GM23338 (cell line): ENCODE results near the gene FGFRL1. TPM values are rescaled to one million over a fixed set of nuclear protein-coding genes. Genes with fewer than 3 reads are reported as not detected.

Source experiments
- ATAC-seq: fragments of 200-7000 bp; cut with Tn5 transposase; 3 replicates; pipeline ENCODE4 v1.9.1; 2020
- DNase-seq: peaks from one replicate; pipeline ENCODE4 v3.0.0-alpha.2; 2015; ENCODE audit warnings: low spot score
- H2AFZ ChIP-seq: fragments of 200-600 bp; sonication (generic); 2 replicates; pipeline ENCODE4 v1.8.0; 2016; ENCODE audit warnings: antibody characterized with exemption, mild to moderate bottlenecking, moderate library complexity
- H3F3A ChIP-seq: fragments of 200-600 bp; sonication (generic); replicated peaks from 2 replicates; pipeline ENCODE4 v1.8.0; 2017; ENCODE audit warnings: antibody characterized with exemption, mixed run types, low read depth
- H3K27ac ChIP-seq: fragments of 200-600 bp; sonication (generic); 2 replicates; pipeline ENCODE4 v1.6.1; 2016; ENCODE audit warnings: low read depth
- H3K27me3 ChIP-seq: fragments of 200-600 bp; sonication (generic); 2 replicates; pipeline ENCODE4 v1.8.0; 2016; ENCODE audit warnings: mild to moderate bottlenecking, mixed run types, moderate library complexity; ENCODE audit not compliant: insufficient read depth
- H3K36me3 ChIP-seq: fragments of 200-600 bp; sonication (generic); 2 replicates; pipeline ENCODE4 v1.8.0; 2016; ENCODE audit warnings: mild to moderate bottlenecking; ENCODE audit not compliant: insufficient read depth
- H3K4me1 ChIP-seq: fragments of 200-600 bp; sonication (generic); 2 replicates; pipeline ENCODE4 v1.8.0; 2016; ENCODE audit warnings: mild to moderate bottlenecking, moderate library complexity; ENCODE audit not compliant: insufficient read depth
- H3K4me2 ChIP-seq: fragments of 200-600 bp; sonication (generic); 2 replicates; pipeline ENCODE4 v1.7.1; 2017; ENCODE audit warnings: mixed run types
- H3K4me3 ChIP-seq: fragments of 200-600 bp; sonication (generic); 2 replicates; pipeline ENCODE4 v1.6.1; 2016; ENCODE audit warnings: mixed run types
- H3K79me2 ChIP-seq: fragments of 200-600 bp; sonication (generic); replicated peaks from 2 replicates; pipeline ENCODE4 v1.8.0; 2017; ENCODE audit warnings: mild to moderate bottlenecking; ENCODE audit not compliant: insufficient read depth
- H3K9me2 ChIP-seq: fragments of 200-600 bp; sonication (generic); 2 replicates; pipeline ENCODE4 v1.8.0; 2017; ENCODE audit not compliant: insufficient read depth
- H4K20me1 ChIP-seq: fragments of 200-600 bp; sonication (generic); replicated peaks from 2 replicates; pipeline ENCODE4 v1.8.0; 2017; ENCODE audit warnings: mild to moderate bottlenecking; ENCODE audit not compliant: insufficient read depth
- H3K27ac Mint-ChIP-seq: 2 replicates; pipeline ENCODE4 v1.8.0; 2020; ENCODE audit warnings: inconsistent platforms, mild to moderate bottlenecking, moderate library complexity, mixed read lengths
- H3K27me3 Mint-ChIP-seq: 3 replicates; pipeline ENCODE4 v1.8.0; 2022; ENCODE audit warnings: low read depth, mild to moderate bottlenecking, moderate library complexity, mixed read lengths, inconsistent platforms; ENCODE audit not compliant: insufficient read depth, poor library complexity
- H3K36me3 Mint-ChIP-seq: 3 replicates; pipeline ENCODE4 v1.8.0; 2021; ENCODE audit warnings: low read depth, mild to moderate bottlenecking, inconsistent platforms, moderate library complexity, mixed read lengths
- H3K4me1 Mint-ChIP-seq: 3 replicates; pipeline ENCODE4 v1.8.0; 2020; ENCODE audit warnings: mild to moderate bottlenecking, inconsistent platforms, mixed read lengths
- H3K4me3 Mint-ChIP-seq: 3 replicates; pipeline ENCODE4 v1.8.0; 2021; ENCODE audit warnings: moderate library complexity, mild to moderate bottlenecking, inconsistent platforms, mixed read lengths
- H3K9me3 Mint-ChIP-seq: 3 replicates; pipeline ENCODE4 v1.8.0; 2020; ENCODE audit warnings: moderate library complexity, mild to moderate bottlenecking, inconsistent platforms, mixed read lengths
- CREB1 ChIP-seq: fragments of 250-450 bp; sonication (Bioruptor Pico); IDR thresholded peaks from 2 replicates; pipeline ENCODE4 v1.5.0; 2020; ENCODE audit warnings: low read depth, mild to moderate bottlenecking, moderate library complexity
- EZH2 ChIP-seq: fragments of 200-600 bp; sonication (generic); IDR thresholded peaks from one replicate; pipeline ENCODE4 v1.8.0; 2017; ENCODE audit warnings: antibody characterized with exemption, mild to moderate bottlenecking, low read depth; ENCODE audit not compliant: unreplicated experiment
- EZH2phosphoT487 ChIP-seq: fragments of 200-600 bp; sonication (generic); IDR thresholded peaks from one replicate; pipeline ENCODE4 v1.8.1; 2018; ENCODE audit warnings: antibody characterized with exemption; ENCODE audit not compliant: unreplicated experiment
- JUNB ChIP-seq: IDR thresholded peaks from one replicate; pipeline ENCODE4 v1.6.1; 2016; ENCODE audit warnings: antibody characterized with exemption; ENCODE audit not compliant: unreplicated experiment
- NANOG ChIP-seq: IDR thresholded peaks from 2 replicates; pipeline ENCODE4 v1.6.1; 2016; ENCODE audit warnings: antibody characterized with exemption, borderline replicate concordance
- POLR2AphosphoS5 ChIP-seq: IDR thresholded peaks from 2 replicates; pipeline ENCODE4 v1.6.1; 2016; ENCODE audit warnings: antibody characterized with exemption, low read depth
- STAT1 ChIP-seq: IDR thresholded peaks from one replicate; pipeline ENCODE4 v1.6.1; 2016; ENCODE audit warnings: antibody characterized with exemption; ENCODE audit not compliant: unreplicated experiment
- ZNF331 ChIP-seq: fragments of 250-450 bp; sonication (Bioruptor Pico); IDR thresholded peaks from 2 replicates; pipeline ENCODE4 v1.5.0; 2020; ENCODE audit warnings: low read depth, mild to moderate bottlenecking, moderate library complexity
- polyA plus RNA-seq: library from polyadenylated mRNA; unstranded; fragments of >200 nt; fragmentation: Nextera tagmentation; extraction: Ambion mirVana; gene quantifications from 2 replicates; pipeline ENCODE4 v1.2.1, GENCODE V29; 2016
- total RNA-seq: library from RNA; depleted of rRNA; stranded (reverse); fragments of >200 nt; shearing (Covaris generic); gene quantifications from 2 replicates; pipeline ENCODE4 v1.2.3, GENCODE V29; 2014
- TF ChIP-seq, protein P1 (sequence below): fragments of 250-450 bp; sonication (Bioruptor Pico); IDR thresholded peaks from 2 replicates; pipeline ENCODE4 v1.5.0; 2020; ENCODE audit warnings: mild to moderate bottlenecking, moderate library complexity
- TF ChIP-seq, protein P2 (sequence below), 2 experiments: fragments of 200-600 bp in 1 of 2; sonication (generic) in 1 of 2; conservative IDR thresholded peaks; 2 replicates each; pipeline versions ENCODE4 v1.5.1 to v1.6.1; 2016 to 2017; ENCODE audit warnings: antibody characterized with exemption in 2 of 2, low read depth in 2 of 2, mild to moderate bottlenecking in 2 of 2, moderate library complexity in 1 of 2
- TF ChIP-seq, protein P3 (sequence below): IDR thresholded peaks from 2 replicates; pipeline ENCODE4 v1.6.1; 2016; ENCODE audit warnings: antibody characterized with exemption
- TF ChIP-seq, protein P4 (sequence below): IDR thresholded peaks from one replicate; pipeline ENCODE4 v1.6.1; 2018; ENCODE audit warnings: antibody characterized with exemption; ENCODE audit not compliant: unreplicated experiment

Gene FGFRL1
- total and polyA plus RNA-seq, 2 experiments from 2014 or later, result 7.0 to 35.8 TPM

DNA sequence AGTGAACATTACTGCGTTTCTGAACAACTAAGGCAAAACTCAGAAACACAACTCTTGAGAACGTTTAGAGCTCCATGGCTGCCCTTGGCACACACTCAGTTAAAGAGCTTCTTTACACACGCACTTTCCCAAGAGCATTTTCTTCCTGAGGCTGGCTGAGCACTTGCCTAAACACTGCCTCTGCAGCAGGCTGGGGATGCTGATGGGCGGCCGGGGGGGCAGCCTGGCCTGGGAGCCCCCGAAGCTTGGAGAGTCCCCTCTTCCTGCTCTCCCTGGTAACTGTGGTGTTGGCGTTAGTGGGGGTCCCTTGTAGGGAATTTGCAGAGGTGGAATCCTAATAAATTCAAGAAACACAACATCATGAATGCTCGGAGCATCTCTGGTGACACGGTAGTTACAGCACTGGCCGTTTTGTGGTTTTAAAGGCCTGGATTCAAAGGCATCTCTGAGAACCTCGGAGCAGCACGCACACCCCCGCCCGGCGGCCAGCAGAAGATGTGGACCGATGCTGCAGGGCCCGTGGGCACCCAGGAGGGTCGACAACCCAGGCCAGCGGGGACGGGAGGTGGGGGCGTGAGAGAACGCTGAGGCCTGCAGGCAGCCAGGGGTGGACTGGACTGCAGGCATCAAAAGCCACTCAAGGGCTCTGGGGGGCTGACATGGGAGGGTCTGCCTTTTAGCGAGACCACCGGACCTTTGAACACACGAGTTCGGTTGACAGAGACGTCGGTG lies 45.4 kb downstream of the FGFRL1 start (continued):
- no peak for TF ChIP-seq EZH2
- TF ChIP-seq EZH2phosphoT487, result no peak
- TF ChIP-seq, protein P1, sequence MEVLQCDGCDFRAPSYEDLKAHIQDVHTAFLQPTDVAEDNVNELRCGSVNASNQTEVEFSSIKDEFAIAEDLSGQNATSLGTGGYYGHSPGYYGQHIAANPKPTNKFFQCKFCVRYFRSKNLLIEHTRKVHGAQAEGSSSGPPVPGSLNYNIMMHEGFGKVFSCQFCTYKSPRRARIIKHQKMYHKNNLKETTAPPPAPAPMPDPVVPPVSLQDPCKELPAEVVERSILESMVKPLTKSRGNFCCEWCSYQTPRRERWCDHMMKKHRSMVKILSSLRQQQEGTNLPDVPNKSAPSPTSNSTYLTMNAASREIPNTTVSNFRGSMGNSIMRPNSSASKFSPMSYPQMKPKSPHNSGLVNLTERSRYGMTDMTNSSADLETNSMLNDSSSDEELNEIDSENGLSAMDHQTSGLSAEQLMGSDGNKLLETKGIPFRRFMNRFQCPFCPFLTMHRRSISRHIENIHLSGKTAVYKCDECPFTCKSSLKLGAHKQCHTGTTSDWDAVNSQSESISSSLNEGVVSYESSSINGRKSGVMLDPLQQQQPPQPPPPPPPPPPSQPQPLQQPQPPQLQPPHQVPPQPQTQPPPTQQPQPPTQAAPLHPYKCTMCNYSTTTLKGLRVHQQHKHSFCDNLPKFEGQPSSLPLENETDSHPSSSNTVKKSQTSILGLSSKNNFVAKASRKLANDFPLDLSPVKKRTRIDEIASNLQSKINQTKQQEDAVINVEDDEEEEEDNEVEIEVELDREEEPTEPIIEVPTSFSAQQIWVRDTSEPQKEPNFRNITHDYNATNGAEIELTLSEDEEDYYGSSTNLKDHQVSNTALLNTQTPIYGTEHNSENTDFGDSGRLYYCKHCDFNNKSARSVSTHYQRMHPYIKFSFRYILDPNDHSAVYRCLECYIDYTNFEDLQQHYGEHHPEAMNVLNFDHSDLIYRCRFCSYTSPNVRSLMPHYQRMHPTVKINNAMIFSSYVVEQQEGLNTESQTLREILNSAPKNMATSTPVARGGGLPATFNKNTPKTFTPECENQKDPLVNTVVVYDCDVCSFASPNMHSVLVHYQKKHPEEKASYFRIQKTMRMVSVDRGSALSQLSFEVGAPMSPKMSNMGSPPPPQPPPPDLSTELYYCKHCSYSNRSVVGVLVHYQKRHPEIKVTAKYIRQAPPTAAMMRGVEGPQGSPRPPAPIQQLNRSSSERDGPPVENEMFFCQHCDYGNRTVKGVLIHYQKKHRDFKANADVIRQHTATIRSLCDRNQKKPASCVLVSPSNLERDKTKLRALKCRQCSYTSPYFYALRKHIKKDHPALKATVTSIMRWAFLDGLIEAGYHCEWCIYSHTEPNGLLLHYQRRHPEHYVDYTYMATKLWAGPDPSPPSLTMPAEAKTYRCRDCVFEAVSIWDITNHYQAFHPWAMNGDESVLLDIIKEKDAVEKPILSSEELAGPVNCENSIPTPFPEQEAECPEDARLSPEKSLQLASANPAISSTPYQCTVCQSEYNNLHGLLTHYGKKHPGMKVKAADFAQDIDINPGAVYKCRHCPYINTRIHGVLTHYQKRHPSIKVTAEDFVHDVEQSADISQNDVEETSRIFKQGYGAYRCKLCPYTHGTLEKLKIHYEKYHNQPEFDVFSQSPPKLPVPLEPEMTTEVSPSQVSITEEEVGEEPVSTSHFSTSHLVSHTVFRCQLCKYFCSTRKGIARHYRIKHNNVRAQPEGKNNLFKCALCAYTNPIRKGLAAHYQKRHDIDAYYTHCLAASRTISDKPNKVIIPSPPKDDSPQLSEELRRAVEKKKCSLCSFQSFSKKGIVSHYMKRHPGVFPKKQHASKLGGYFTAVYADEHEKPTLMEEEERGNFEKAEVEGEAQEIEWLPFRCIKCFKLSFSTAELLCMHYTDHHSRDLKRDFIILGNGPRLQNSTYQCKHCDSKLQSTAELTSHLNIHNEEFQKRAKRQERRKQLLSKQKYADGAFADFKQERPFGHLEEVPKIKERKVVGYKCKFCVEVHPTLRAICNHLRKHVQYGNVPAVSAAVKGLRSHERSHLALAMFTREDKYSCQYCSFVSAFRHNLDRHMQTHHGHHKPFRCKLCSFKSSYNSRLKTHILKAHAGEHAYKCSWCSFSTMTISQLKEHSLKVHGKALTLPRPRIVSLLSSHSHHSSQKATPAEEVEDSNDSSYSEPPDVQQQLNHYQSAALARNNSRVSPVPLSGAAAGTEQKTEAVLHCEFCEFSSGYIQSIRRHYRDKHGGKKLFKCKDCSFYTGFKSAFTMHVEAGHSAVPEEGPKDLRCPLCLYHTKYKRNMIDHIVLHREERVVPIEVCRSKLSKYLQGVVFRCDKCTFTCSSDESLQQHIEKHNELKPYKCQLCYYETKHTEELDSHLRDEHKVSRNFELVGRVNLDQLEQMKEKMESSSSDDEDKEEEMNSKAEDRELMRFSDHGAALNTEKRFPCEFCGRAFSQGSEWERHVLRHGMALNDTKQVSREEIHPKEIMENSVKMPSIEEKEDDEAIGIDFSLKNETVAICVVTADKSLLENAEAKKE (CRISPR knock-in tag), result no peak
- TF ChIP-seq, protein P2, sequence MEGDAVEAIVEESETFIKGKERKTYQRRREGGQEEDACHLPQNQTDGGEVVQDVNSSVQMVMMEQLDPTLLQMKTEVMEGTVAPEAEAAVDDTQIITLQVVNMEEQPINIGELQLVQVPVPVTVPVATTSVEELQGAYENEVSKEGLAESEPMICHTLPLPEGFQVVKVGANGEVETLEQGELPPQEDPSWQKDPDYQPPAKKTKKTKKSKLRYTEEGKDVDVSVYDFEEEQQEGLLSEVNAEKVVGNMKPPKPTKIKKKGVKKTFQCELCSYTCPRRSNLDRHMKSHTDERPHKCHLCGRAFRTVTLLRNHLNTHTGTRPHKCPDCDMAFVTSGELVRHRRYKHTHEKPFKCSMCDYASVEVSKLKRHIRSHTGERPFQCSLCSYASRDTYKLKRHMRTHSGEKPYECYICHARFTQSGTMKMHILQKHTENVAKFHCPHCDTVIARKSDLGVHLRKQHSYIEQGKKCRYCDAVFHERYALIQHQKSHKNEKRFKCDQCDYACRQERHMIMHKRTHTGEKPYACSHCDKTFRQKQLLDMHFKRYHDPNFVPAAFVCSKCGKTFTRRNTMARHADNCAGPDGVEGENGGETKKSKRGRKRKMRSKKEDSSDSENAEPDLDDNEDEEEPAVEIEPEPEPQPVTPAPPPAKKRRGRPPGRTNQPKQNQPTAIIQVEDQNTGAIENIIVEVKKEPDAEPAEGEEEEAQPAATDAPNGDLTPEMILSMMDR (conservative IDR thresholded peaks at IDR 0.05; ENCODE audit: low read depth in 2 of 2), result no peak

DNA sequence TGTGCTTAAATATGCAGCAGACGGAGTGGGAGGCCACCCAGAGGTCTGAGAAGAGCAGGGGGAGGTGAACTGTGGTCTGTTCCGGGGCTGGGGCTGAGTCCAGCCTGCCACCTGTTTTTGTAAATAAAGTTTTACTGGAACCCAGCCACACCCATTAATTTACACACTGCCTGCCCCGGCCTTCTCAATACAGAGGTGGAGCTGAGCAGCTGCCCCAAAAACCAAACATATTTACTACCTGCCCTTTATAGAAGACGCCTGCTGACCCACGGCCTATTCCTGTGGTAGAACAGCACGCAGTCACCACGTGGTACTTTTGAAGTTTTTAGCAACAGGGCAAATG lies 45.9 kb downstream of the FGFRL1 start:
- Histone ChIP-seq H3F3A (no peaks in the 10 kb centered on the region), H3K4me1 (no peaks in the 10 kb centered on the region), H4K20me1 (no peaks in the 10 kb centered on the region), H3K27me3 (no peaks in the 10 kb centered on the region), H2AFZ (no peak overlapping the region), H3K4me2 (no peak overlapping the region), H3K79me2 (no peaks in the 10 kb centered on the region), H3K4me3 (no peak overlapping the region), H3K27ac (no peak overlapping the region), H3K36me3 (no peaks in the 10 kb centered on the region), H3K9me2 (no peaks in the 10 kb centered on the region)
- peaks cover 9% of the 10 kb centered on the region for H3K4me1 Mint-ChIP-seq
- H3K27me3 Mint-ChIP-seq, result peaks cover 20% of the 10 kb centered on the region
- ATAC-seq, result no peak
- DNase-seq, result no peak
- no peak overlapping the region for H3K27ac Mint-ChIP-seq
- no peaks in the 10 kb centered on the region for H3K36me3 Mint-ChIP-seq
- no peak overlapping the region for H3K4me3 Mint-ChIP-seq
- no peaks in the 10 kb centered on the region for H3K9me3 Mint-ChIP-seq
- TF ChIP-seq, protein P3, sequence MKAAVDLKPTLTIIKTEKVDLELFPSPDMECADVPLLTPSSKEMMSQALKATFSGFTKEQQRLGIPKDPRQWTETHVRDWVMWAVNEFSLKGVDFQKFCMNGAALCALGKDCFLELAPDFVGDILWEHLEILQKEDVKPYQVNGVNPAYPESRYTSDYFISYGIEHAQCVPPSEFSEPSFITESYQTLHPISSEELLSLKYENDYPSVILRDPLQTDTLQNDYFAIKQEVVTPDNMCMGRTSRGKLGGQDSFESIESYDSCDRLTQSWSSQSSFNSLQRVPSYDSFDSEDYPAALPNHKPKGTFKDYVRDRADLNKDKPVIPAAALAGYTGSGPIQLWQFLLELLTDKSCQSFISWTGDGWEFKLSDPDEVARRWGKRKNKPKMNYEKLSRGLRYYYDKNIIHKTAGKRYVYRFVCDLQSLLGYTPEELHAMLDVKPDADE, result no peak
- TF ChIP-seq STAT1 (no peak), POLR2AphosphoS5 (no peak), CREB1 (no peak), EZH2 (no peak), EZH2phosphoT487 (no peak), ZNF331 (CRISPR knock-in tag) (no peak), JUNB (no peak), NANOG (no peak)
- TF ChIP-seq, protein P4, sequence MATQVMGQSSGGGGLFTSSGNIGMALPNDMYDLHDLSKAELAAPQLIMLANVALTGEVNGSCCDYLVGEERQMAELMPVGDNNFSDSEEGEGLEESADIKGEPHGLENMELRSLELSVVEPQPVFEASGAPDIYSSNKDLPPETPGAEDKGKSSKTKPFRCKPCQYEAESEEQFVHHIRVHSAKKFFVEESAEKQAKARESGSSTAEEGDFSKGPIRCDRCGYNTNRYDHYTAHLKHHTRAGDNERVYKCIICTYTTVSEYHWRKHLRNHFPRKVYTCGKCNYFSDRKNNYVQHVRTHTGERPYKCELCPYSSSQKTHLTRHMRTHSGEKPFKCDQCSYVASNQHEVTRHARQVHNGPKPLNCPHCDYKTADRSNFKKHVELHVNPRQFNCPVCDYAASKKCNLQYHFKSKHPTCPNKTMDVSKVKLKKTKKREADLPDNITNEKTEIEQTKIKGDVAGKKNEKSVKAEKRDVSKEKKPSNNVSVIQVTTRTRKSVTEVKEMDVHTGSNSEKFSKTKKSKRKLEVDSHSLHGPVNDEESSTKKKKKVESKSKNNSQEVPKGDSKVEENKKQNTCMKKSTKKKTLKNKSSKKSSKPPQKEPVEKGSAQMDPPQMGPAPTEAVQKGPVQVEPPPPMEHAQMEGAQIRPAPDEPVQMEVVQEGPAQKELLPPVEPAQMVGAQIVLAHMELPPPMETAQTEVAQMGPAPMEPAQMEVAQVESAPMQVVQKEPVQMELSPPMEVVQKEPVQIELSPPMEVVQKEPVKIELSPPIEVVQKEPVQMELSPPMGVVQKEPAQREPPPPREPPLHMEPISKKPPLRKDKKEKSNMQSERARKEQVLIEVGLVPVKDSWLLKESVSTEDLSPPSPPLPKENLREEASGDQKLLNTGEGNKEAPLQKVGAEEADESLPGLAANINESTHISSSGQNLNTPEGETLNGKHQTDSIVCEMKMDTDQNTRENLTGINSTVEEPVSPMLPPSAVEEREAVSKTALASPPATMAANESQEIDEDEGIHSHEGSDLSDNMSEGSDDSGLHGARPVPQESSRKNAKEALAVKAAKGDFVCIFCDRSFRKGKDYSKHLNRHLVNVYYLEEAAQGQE, result no peak
